SK-N-SH (cell line): Measurements from ENCODE around the gene SP3. TPM values are rescaled to one million over a fixed set of nuclear protein-coding genes. Genes with fewer than 3 reads are reported as not detected.

Source experiments
- CTCF ChIA-PET: fragments of 300-600, 350-600 bp; formaldehyde crosslinking; extraction: SDS; loops from one replicate; lab custom pipeline; 2021; lab: Yijun Ruan, JAX
- POLR2A ChIA-PET: fragments of 350-600 bp; sonication (Branson Sonifier 250); formaldehyde crosslinking; extraction: SDS; loops from one replicate; lab custom pipeline; 2020; ENCODE audit warnings: antibody characterized with exemption, inconsistent platforms; lab: Yijun Ruan, JAX
- DNase-seq: peaks from one replicate; pipeline ENCODE4 v3.0.0; 2012
- H2AFZ ChIP-seq: fragments of 200-600 bp; sonication (generic); 2 replicates; pipeline ENCODE4 v1.8.1; 2016; ENCODE audit warnings: antibody characterized with exemption, mild to moderate bottlenecking, low read depth
- H3F3A ChIP-seq: fragments of 200-600 bp; sonication (generic); replicated peaks from 2 replicates; pipeline ENCODE3; 2016; ENCODE audit warnings: antibody characterized with exemption, mild to moderate bottlenecking; ENCODE audit not compliant: insufficient read depth
- H3K27ac ChIP-seq, 2 experiments: fragments of 200-500 bp in 1 of 2; fragments of 200-600 bp in 1 of 2; sonication (Bioruptor generic) in 1 of 2; sonication (generic), shearing (Covaris generic) in 1 of 2; 2 replicates each; pipeline versions ENCODE4 v1.5.1 to v1.6.1; 2014 to 2016; ENCODE audit warnings: low read depth in 2 of 2, inconsistent platforms in 1 of 2, low read length in 1 of 2, mild to moderate bottlenecking in 1 of 2, mixed read lengths in 1 of 2
- H3K27me3 ChIP-seq: fragments of 200-600 bp; sonication (generic), shearing (Covaris generic); 2 replicates; pipeline ENCODE4 v1.6.1; 2016; ENCODE audit warnings: mixed run types; ENCODE audit not compliant: insufficient read depth
- H3K36me3 ChIP-seq, 2 experiments: fragments of 200-500 bp in 1 of 2; fragments of 200-600 bp in 1 of 2; sonication (Bioruptor generic) in 1 of 2; sonication (generic) in 1 of 2; replicated peaks in 1 of 2; 2 replicates each; pipeline versions ENCODE3 to v1.5.1; 2014 to 2016; ENCODE audit warnings: low read length in 1 of 2, mild to moderate bottlenecking in 1 of 2; ENCODE audit not compliant: insufficient read depth in 2 of 2, control insufficient read depth in 1 of 2
- H3K4me1 ChIP-seq, 2 experiments: fragments of 200-500 bp in 1 of 2; fragments of 200-600 bp in 1 of 2; sonication (Bioruptor generic) in 1 of 2; sonication (generic), shearing (Covaris generic) in 1 of 2; 2 replicates each; pipeline versions ENCODE4 v1.5.1 to v1.6.1; 2014 to 2016; ENCODE audit warnings: low read depth in 1 of 2, low read length in 1 of 2, mixed run types in 1 of 2; ENCODE audit not compliant: insufficient read depth in 2 of 2, control insufficient read depth in 1 of 2
- H3K4me2 ChIP-seq: fragments of 200-600 bp; sonication (generic), shearing (Covaris generic); 2 replicates; pipeline ENCODE4 v1.6.1; 2017; ENCODE audit warnings: mixed run types
- H3K4me3 ChIP-seq, 2 experiments: fragments of 200-500 bp in 1 of 2; fragments of 200-600 bp in 1 of 2; sonication (Bioruptor generic) in 1 of 2; sonication (generic), shearing (Covaris generic) in 1 of 2; 2 replicates each; pipeline versions ENCODE4 v1.5.1 to v1.8.1; 2014 to 2016; ENCODE audit warnings: low read depth in 2 of 2, inconsistent platforms in 1 of 2, low read length in 1 of 2, mild to moderate bottlenecking in 1 of 2, mixed read lengths in 1 of 2, moderate library complexity in 1 of 2
- H3K79me2 ChIP-seq: fragments of 200-600 bp; sonication (generic); 2 replicates; pipeline ENCODE4 v1.8.1; 2017; ENCODE audit warnings: mild to moderate bottlenecking; ENCODE audit not compliant: insufficient read depth
- H3K9ac ChIP-seq: fragments of 200-600 bp; sonication (generic); 2 replicates; pipeline ENCODE4 v1.6.1; 2017; ENCODE audit warnings: mixed run types
- H3K9me2 ChIP-seq: fragments of 200-600 bp; sonication (generic); 2 replicates; pipeline ENCODE4 v1.6.1; 2017; ENCODE audit warnings: mixed run types
- H3K9me3 ChIP-seq: fragments of 200-600 bp; sonication (generic); 2 replicates; pipeline ENCODE4 v1.6.1; 2017; ENCODE audit warnings: mixed run types, mild to moderate bottlenecking, moderate library complexity
- H4K20me1 ChIP-seq: fragments of 200-600 bp; sonication (generic); 2 replicates; pipeline ENCODE4 v1.6.1; 2017; ENCODE audit warnings: mild to moderate bottlenecking, mixed run types; ENCODE audit not compliant: insufficient read depth
- CTCF ChIP-seq: fragments of 200-600 bp; sonication (generic); IDR thresholded peaks from 2 replicates; pipeline ENCODE4 v1.6.1; 2017; ENCODE audit warnings: antibody characterized with exemption, mild to moderate bottlenecking, moderate library complexity
- ELF1 ChIP-seq: IDR thresholded peaks from 2 replicates; pipeline ENCODE4 v1.4.0; 2012
- FOXM1 ChIP-seq: IDR thresholded peaks from 2 replicates; pipeline ENCODE4 v1.4.0; 2012; ENCODE audit warnings: low read depth, mild to moderate bottlenecking
- GATA2 ChIP-seq: sonication (generic); formaldehyde crosslinking; IDR thresholded peaks from 2 replicates; pipeline ENCODE4 v1.5.0; 2020; ENCODE audit warnings: mild to moderate bottlenecking, missing genetic modification reagents
- MAX ChIP-seq: IDR thresholded peaks from 2 replicates; pipeline ENCODE4 v1.4.0; 2012; ENCODE audit warnings: low read depth
- MEF2A ChIP-seq: IDR thresholded peaks from 2 replicates; pipeline ENCODE4 v1.4.0; 2012; ENCODE audit warnings: low read depth, borderline replicate concordance
- NFIC ChIP-seq: IDR thresholded peaks from 2 replicates; pipeline ENCODE4 v1.4.0; 2012; ENCODE audit warnings: borderline replicate concordance
- NRF1 ChIP-seq: IDR thresholded peaks from 2 replicates; pipeline ENCODE4 v1.6.1; 2012; ENCODE audit warnings: low read depth, mild to moderate bottlenecking, low read length
- PBX3 ChIP-seq: IDR thresholded peaks from 2 replicates; pipeline ENCODE4; 2012
- RAD21 ChIP-seq: IDR thresholded peaks from 2 replicates; pipeline ENCODE4 v1.6.1; 2012; ENCODE audit warnings: mild to moderate bottlenecking, low read length
- RCOR1 ChIP-seq: fragments of 150-350 bp; IDR thresholded peaks from 2 replicates; pipeline ENCODE4 v1.6.1; 2017; ENCODE audit warnings: antibody characterized with exemption, low read length
- REST ChIP-seq: IDR thresholded peaks from 2 replicates; pipeline ENCODE4 v1.6.1; 2012; ENCODE audit warnings: mild to moderate bottlenecking, low read depth, low read length, moderate library complexity
- TAF1 ChIP-seq: IDR thresholded peaks from 2 replicates; pipeline ENCODE4 v1.6.1; 2012; ENCODE audit warnings: low read depth, mild to moderate bottlenecking, low read length, moderate library complexity, borderline replicate concordance
- TEAD4 ChIP-seq: IDR thresholded peaks from 2 replicates; pipeline ENCODE4 v1.4.0; 2012; ENCODE audit warnings: mild to moderate bottlenecking, borderline replicate concordance; ENCODE audit not compliant: insufficient read depth
- USF2 ChIP-seq: fragments of 150-350 bp; IDR thresholded peaks from 2 replicates; pipeline ENCODE4 v1.6.1; 2017; ENCODE audit warnings: antibody characterized with exemption, low read length, low read depth, borderline replicate concordance
- YY1 ChIP-seq: IDR thresholded peaks from 2 replicates; pipeline ENCODE4 v1.4.0; 2012; ENCODE audit warnings: low read depth, mild to moderate bottlenecking
- ZBTB33 ChIP-seq: IDR thresholded peaks from 2 replicates; pipeline ENCODE4 v1.4.0; 2012; ENCODE audit warnings: low read depth, borderline replicate concordance
- WGBS: methylation state at CpG from one replicate; pipeline ENCODE4 v1.1.6; 2017; ENCODE audit warnings: low lambda C conversion rate; 5-methylcytosine and 5-hydroxymethylcytosine counted together
- polyA plus RNA-seq, 3 experiments: library from polyadenylated mRNA; depleted of rRNA; stranded (reverse); fragments of >200 nt; gene quantifications; 2 replicates each; pipeline ENCODE4 v1.2.3, GENCODE V29; 2012

SP3 gene
- polyA plus RNA-seq, 1 of the 3 experiments (the other 2 are of a cell fraction), result 23.1 TPM

GRCh38 chr2:173903601-173904394 lies 61.4 kb downstream of the SP3 start:
- Histone ChIP-seq H3K9me3 (no peaks in the 10 kb centered on the region), H4K20me1 (no peaks in the 10 kb centered on the region), H3K9me2 (no peaks in the 10 kb centered on the region), H3K4me3 (no peak overlapping the region), H3K79me2 (peaks cover under 1% of the 10 kb centered on the region; the same call in 1 of the 2 replicates), H3K4me1 (peaks cover 0 to 2% of the 10 kb centered on the region in 2 experiments; a peak in 1 of 4 replicates), H2AFZ (no peak overlapping the region), H3K9ac (no peak overlapping the region), H3K27me3 (no peaks in the 10 kb centered on the region), H3K36me3 (peaks cover 43 to 50% of the 10 kb centered on the region in 2 experiments), H3K4me2 (no peak overlapping the region), H3F3A (peaks cover 28% of the 10 kb centered on the region), H3K27ac (no peak overlapping the region)
- TF ChIP-seq RAD21 (no peak), ELF1 (no peak), FOXM1 (no peak), NRF1 (no peak), USF2 (no peak), TEAD4 (no peak), NFIC (no peak)
- ChIA-PET POLR2A (interaction anchor here (0.6 kb wide), 1 partner anchor 51 kb away, joined by 3 read pairs; no protein-coding TSS in a partner anchor), CTCF (no interaction called here)
- WGBS, result 94% methylated on average over 13 of the region's 13 CpGs
- DNase-seq, result no peak

- TF ChIP-seq CTCF, result no peak
- no peak for TF ChIP-seq MEF2A
- no peak for TF ChIP-seq REST
- TF ChIP-seq MAX, result no peak
- no peak for TF ChIP-seq YY1
- no peak for TF ChIP-seq PBX3
- no peak for TF ChIP-seq ZBTB33
- no peak for TF ChIP-seq ELF1
- TF ChIP-seq TAF1, result no peak
- TF ChIP-seq GATA2 (CRISPR knock-in tag), result no peak
- no peak for TF ChIP-seq RCOR1
- TF ChIP-seq, all 33 proteins: peak for 0
- H2AFZ ChIP-seq, result no peak overlapping the region
- DNase-seq, result no peak
These were observed 66.2 kb downstream of the SP3 start for GRCh38 chr2:173898996-173899395.

More at GRCh38 chr2:173898996-173899395, 66.2 kb downstream of the SP3 start:
- Histone ChIP-seq H3F3A (peaks cover 17% of the 10 kb centered on the region), H3K27ac (no peak overlapping the region), H3K9me2 (no peaks in the 10 kb centered on the region), H3K9ac (no peak overlapping the region), H3K9me3 (no peaks in the 10 kb centered on the region), H3K4me1 (peaks cover 0 to 2% of the 10 kb centered on the region in 2 experiments; a peak in 1 of 4 replicates), H3K36me3 (peaks cover 0 to 3% of the 10 kb centered on the region in 2 experiments), H3K79me2 (no peaks in the 10 kb centered on the region), H3K4me2 (no peak overlapping the region), H3K4me3 (no peak overlapping the region), H4K20me1 (no peaks in the 10 kb centered on the region), H3K27me3 (no peaks in the 10 kb centered on the region)
- ChIA-PET CTCF (interaction anchor here (1.1 kb wide), 1 partner anchor 57 kb away, joined by 3 read pairs; no protein-coding TSS in a partner anchor), POLR2A (no interaction called here)
- WGBS, result 98% methylated on average over 12 of the region's 12 CpGs
